ENCODE data around the gene LRBA.
"Not testable (repeated sequence)": the region's sequence is repeated elsewhere in the genome, so short reads cannot be mapped to it uniquely, and the experiment has no call there.

LRBA gene

DNA sequence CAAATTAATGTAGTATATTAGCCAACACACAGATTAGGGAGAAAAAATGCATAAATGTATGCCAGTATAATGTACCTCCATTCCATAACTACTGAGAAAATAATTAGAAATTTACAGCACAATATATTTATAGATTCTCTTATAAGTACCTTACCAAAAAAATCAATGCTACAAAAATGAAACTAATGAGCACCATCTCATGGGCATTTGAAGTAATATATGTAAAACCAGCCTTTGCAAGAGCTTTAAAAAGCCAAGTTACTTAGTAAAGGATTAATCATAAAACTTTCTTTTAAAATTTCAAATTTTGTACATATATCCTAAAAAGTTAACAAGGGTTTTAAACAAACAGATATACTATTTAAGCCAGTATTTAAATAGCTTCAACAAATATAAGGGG is 43.2 kb downstream of the LRBA start:
- DNase-seq: no peak

DNA sequence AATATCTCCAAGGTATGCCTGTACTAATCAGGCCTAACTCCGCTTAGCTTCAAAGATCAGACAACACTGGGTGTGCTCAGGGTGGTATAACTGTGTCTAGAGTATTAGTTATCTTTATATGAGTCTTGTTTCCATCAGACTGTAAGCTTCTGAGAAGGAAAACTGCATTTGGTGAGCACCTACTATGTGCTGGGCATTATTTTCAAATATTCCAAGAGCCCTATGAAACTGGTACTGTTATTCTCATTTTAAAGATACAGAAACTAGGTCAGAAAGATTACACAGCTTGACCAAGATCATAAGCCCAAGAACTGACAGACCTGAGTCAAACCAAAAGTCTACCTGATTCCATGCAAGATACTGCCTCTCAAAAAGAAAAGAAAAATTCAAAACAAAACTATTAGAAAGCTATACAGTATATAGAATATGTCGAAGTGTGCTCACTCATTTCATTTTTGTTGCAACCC is 44.4 kb downstream of the LRBA start:
- DNase-seq: no peak

DNA sequence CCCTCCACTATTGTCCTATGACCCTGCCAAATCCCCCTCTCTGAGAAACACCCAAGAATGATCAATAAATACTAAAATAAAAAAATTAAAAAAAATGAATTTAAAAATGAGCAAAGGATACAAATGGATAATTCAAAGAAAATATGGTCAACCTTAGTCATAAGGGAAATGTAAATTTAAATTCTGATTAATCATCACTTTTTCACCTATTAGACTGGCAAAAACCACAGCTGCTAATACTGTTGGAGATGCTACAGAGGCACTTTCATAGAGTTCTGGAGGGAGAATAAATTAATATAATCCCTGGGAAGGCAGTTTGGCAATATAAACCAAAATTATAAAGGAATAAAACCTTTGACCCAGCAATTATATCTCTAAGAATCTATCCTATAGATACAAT is 50.3 kb downstream of the LRBA start:
- DNase-seq: no peak

GRCh38 chr4:150963602-150964345 is 51.3 kb downstream of the LRBA start:
- not testable (repeated sequence) for DNase-seq

DNA sequence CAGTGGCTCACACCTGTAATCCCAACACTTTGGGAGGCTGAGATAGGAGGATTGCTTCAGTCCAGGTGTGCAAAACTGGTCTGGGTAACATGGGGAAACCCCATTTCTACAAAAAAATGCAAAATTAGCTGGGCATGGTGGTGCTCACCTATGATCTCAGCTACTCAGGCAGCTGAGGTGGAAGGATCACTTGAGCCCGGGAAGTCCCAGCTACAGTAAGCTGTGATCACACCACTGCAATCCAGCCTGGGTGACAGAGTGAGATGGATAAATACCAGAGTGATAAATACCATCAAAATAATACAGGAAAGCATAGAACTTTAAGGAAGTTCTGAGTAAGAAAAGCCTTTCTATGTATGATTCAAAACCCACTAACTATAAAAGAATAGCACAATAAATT is 52.8 kb downstream of the LRBA start:
- no peak for DNase-seq

DNA sequence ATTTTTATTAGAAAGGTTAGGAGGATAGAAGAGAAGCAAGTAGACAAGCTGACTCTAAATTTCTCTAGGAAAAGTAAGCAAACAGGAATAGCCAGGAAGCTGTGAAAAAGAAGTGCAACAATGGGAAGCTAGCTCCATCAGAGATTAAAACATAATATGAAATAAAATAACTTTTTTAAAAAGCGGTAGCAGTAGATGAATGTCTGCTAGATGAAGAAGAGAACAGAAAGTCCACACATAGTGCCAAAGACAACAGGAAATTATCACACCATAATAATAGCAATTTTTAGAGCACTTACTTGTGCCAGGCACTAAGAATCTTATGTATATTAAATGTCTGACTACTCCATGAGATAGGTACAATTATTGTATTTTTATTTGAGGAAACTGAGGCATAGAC is 53.5 kb downstream of the LRBA start:
- DNase-seq: no peak

DNA sequence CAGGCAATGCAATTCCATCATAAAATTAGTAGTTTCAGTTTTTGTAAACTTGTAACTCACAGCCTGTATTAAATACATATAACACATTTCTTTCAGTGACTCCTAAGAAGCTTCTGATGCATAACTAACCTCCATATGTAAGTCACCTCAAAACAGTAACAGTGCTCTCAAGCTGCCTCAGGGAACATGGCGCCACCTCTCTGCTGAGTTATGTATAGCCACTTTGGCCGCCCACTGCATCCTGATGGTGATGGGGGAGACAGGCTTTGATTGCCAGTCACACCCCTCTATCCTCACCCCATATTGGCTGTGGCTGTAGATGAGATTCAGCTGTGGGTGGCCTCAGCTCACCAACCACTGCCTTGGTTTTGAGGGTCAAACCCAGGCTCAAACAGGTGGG is 54.3 kb downstream of the LRBA start:
- DNase-seq: no peak

DNA sequence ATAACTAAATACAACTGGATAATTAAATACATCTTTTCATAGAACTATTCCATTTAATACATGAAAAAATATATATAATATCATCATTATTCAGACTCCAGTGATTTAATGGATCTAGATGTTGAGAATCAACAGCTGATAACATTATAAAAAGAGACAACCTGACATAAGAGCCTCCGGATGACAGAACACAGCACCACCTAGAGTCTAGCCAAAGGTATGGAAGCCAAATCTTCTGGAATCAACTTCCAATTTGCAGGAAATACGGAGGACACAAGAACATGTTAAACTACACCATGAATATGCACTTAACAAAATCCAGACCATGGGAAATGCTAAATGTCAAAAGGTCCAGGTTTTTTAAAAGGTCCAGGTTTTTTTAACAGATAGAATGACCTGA is 55.0 kb downstream of the LRBA start:
- DNase-seq: no peak

DNA sequence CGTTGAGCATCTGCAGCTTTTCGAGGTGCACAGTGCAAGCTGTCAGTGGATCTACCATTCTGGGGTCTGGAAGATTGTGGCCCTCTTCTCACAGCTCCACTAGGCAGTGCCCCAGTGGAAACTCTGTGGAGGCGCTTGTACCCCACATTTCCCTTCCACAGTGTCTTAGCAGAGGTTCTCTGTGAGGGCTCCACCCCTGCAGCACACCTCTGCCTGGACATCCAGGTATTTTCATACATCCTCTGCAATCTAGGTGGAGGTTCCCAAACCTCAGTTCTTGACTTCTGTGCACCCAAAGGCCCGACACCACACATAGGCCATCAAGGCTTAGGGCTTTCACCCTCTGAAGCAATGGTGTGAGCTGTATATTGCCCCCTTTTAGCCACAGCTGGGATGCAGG is 57.1 kb downstream of the LRBA start:
- not testable (repeated sequence) for DNase-seq

GRCh38 chr4:150957095-150957494 is 58.0 kb downstream of the LRBA start:
- not testable (repeated sequence) for DNase-seq

GRCh38 chr4:150953916-150954315 is 61.2 kb downstream of the LRBA start:
- DNase-seq: not testable (repeated sequence)

GRCh38 chr4:150952167-150952845 is 62.8 kb downstream of the LRBA start:
- DNase-seq: no peak

GRCh38 chr4:150950657-150951288 is 64.3 kb downstream of the LRBA start:
- DNase-seq: no peak

DNA sequence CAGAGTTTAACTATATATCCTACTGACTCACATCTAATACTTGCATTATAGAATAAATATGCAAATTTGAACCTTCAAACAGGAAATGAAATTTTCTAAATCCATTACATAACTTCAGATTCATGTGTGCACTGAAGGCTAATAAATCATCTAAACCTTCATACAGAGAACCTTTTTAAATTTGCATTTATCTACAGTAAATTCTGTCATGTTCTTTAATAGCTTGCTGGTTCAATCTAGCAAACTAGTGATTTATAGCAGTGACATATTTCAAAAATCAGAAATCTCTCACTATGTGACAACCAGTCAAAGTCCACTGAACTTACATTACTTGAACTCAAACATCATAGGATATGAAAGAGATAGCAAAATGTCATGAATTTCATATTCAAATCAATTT is 65.1 kb downstream of the LRBA start:
- DNase-seq: no peak

DNA sequence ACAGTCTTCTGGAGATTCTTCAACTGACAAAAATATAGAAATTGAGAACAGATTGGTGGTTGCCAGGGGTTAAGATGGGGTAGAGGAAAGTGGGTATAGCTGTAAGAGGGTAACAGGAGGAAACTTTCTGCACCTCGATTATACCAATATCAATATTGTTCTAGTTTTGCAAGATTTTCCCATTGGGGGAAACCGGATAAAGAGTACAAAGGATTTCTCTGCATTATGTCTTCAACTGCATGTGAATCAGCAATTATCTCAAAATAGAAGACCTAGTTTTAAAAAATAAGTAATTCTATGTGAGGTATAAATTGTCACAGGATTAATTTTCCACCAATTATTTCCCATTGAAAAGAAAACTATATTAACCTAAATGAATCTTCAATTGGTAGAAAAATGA is 65.7 kb downstream of the LRBA start:
- no peak for DNase-seq

DNA sequence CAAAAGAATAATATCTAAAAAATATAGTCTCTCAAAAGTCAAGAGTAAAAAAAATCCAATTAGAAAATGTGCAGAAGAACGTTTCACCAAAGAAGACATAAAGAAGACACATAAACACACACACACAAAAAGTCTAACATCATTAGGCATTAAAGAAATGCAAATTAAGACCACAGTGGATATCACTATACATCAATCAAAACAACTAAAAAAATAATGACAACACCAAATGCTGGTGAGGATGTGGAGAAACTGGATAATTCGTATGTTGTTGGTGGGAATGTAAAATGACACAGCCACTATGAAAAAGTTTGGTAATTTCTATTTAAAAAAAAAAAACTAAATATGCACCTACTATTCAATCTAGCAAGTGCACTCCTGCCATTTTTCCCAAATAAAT is 66.4 kb downstream of the LRBA start:
- DNase-seq: no peak

GRCh38 chr4:150948074-150948473 is 67.0 kb downstream of the LRBA start:
- DNase-seq: no peak

DNA sequence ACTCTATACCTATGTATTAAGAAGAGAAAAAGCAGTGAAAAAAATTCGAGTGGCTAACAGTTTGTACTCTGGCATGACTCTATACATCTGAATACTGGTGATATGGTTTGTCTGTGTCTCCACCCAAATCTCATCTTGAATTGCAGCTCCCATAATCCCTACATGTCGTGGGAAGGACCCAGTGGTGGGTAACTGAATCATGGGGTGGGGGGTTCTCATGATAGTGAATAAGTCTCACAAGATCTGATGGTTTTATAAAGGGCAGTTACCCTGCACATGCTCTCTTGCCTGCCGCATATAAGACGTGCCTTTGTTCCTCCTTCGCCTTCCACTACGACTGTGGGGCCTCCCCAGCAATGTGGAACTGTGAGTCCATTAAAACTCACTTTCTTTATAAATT is 70.4 kb downstream of the LRBA start:
- DNase-seq: no peak

- no peak for DNase-seq
These were observed 71.3 kb downstream of the LRBA start for GRCh38 chr4:150943818-150944217.

GRCh38 chr4:150943126-150943525 is 72.0 kb downstream of the LRBA start:
- DNase-seq: no peak

- DNase-seq: no peak
These were observed 72.5 kb downstream of the LRBA start for GRCh38 chr4:150942539-150942938.

GRCh38 chr4:150940123-150940522 is 75.0 kb downstream of the LRBA start:
- no peak for DNase-seq

GRCh38 chr4:150939530-150939929 is 75.6 kb downstream of the LRBA start:
- no peak for DNase-seq

DNA sequence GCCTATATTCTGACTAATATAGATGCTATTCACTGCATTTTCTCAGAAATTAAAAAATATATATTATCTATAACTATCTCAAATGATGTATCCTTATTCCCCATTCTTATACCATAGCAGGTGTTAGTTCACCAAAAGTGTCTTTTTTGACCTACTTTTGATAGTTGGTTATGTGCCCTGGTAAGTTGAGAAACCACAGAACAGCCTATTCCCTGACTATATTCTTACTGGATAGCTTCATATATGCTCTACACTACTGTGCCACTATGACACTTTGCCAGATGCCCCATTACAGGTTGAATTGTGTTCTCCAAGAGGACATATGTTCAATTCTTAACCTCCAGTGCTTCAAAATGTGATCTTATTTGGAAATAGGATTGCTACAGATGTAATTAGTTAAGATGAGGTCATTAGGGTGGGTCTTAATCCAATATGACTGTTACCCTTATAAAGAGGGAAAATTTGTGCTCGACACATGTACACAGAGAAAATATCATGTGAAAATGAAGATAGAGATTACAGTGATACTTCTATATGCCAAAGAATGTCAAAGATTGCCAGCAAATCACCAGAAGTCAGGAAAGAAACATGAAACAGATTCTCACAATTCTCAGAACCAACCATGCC is 76.1 kb downstream of the LRBA start:
- no peak for DNase-seq

Data from eye (tissue), 1 donor.